GM10847 (cell line): Measurements from ENCODE around the gene PUM2.

Source experiments
- POLR2A ChIP-seq: IDR thresholded peaks from 2 replicates; pipeline ENCODE4 v1.6.1; 2011; ENCODE audit not compliant: insufficient read length; ENCODE audit errors: extremely low read depth

PUM2 gene

DNA sequence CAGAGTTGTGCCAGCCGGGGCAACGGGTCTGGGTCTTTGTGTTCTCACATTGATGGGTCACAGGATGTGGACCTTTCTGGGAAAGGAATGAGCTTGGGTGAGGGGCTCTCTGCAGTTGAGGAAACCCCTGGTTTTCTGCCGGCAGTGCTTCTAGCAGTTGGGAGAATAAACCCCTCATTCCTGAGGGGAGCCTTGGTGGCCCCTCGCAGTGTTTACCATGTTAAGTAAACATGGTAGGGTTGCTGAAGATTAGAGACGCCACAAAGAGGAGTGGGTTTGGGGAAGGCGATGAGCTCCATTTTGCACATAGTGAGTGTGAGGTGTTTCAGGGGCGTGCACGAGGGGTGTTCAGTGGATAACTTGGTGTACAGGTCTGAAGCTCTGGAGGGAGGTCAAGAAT is 27.7 kb upstream of the PUM2 start:
- TF ChIP-seq POLR2A, result no peak

DNA sequence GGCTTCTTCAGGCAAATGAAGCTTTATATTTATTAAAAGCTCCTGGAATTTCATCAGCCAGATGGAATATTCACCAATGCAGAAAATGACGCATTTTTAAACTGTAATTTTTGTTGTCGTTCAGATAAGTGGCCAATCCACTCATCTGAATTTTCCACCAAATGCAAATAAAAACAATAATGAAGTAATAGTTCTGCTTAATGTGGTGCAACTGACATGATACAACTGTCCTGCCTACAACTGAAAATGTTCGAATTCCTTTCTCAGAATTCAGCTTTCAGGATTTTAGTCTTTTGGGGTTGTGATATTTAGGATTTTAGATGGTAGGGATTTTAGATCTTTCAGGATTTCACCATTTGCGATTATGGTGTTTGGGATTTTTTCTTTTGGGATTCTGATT is 27.1 kb upstream of the PUM2 start:
- TF ChIP-seq POLR2A, result no peak

DNA sequence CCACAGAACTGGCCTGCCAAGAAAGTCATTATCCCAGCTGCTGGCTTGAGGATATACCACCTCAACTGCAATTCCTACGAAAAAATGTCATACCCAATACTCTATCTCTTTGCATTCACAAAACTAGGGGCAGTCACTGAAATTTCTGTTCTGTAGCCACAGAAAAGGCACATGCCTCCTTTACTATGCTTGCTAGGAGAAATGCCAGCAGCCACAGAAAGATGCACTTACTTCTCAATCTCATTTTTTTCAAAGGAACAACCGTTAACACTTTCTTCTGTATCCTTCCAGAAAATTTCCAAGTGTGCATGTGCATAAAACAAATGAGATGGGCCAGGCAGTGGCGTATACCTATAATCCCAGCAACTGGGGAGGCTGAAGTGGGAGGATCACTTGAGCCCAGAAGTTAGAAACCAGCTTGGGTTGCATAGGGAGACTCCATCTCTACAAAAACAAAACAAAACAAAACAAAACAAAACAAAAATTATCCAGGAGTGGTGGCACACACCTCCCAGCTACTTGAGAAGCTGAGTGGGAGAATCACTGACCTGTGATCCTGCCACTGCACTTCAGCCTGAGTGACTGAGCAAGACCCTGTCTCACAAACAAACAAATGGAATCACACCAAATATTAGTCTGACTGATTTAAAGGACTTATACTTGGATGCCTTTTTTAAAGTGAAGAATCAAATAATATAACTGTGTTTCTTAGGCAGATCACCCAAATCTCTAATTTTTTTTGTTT is 22.4 kb upstream of the PUM2 start:
- no peak for TF ChIP-seq POLR2A

DNA sequence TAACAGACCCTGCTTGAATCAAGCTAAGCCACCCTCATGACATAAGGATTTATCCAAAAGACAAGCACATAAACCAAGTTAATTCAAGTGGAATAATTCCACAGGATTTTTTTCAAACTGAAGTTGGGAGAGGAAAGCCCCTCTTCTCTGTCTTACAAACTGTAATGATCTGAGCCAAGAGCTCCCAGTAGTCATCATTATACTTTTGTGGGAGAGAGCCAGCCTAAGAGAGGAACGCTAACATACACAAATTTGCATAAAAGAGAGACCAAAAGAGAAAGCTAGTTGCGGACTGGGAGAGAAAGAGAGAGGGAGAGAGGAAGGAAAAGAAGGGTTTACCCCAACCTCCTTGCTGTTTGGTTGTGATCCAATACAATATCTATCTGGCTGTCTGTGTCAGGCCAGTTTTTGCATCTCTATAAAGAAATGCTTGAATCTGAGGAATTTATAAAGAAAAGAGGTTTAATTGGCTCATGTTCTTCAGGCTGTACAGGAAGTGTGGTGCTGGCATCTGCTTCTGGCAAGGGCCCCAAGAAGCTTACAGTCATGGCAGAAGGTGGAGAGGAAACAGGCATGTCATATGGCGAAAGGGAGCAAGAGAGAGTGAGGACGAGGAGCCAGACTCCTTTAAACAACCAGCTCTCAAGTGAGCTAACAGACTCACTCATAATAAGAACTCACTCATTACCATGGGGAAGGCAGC is 20.8 kb upstream of the PUM2 start:
- no peak for TF ChIP-seq POLR2A

DNA sequence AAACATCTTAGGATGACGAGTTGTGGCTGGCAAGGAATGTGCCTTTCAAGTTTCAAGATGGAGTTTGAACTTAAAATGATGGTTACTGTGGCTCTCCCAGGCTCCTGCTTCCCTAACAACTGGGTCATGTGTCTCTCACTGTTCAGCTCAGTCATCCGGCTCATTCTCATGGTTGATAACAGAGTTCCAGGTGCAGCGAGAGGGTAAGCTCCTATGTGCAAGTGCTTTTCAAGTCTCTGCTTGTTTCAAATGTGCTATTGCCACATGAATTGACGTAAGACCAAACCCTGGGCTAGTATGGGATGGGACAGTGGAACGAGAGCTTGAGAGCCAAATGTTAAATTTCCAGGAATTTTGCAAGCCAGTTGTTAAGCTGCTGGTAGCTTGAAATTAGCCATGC is 19.5 kb upstream of the PUM2 start:
- TF ChIP-seq POLR2A, result no peak

DNA sequence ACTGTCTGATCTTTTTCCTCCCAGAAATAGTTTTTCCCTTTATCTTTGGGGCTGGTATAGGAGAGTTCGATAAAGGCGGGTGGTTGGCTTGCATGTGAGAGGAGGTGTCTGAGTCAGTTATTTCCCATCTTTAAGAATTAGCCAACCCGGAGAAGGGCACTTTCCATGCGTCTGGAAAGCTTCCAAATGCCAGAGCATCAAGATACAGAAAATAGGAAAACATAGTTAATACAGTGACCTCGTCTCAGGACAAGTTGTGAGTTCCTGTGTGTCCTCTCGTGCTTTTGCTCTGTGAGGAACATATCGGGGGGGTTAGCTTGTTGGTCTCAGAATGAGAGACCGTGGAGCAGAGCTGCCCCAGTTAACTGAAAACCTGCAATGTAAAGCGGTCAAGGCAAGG is 18.7 kb upstream of the PUM2 start:
- TF ChIP-seq POLR2A, result no peak

DNA sequence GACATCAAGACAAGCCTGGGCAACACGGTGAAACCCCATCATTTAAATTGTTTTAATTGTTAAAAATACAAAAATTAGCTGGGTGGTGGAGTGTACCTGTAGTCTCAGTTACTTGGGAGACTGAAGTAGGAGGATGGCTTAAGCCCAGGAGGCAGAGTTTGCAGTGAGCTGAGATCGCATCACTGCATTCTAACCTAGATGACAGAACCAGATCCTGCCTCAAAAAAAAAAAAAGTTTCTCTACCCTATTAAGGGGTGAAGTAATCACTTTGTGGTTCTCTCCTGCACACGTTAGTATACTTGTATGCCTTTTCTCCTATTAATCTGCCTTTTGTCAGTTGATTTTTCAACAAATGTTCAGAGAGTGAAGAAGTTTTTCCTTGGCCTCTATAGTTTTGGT is 18.1 kb upstream of the PUM2 start:
- TF ChIP-seq POLR2A, result no peak

DNA sequence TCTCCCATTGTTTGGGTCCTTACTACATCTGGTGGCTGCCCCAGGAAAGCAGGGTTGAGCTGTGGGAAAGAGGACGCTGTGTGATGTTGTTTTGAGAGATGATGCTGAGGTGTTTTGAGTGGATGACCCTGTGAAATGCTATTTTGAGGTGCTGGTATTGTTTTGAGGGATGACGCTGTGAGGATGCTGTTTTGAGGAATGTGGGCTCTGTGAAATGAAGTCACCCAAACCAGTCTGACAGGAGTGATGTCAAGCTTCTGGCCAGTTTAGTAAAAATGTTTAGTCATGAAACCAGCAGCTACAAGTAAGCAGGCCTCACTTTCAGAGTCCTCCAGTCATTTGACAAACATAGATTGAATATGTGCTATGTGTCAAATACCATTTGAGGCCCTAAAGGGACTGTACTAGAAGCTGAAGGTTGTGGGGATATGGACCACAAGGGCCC is 16.1 kb upstream of the PUM2 start:
- TF ChIP-seq POLR2A, result no peak

DNA sequence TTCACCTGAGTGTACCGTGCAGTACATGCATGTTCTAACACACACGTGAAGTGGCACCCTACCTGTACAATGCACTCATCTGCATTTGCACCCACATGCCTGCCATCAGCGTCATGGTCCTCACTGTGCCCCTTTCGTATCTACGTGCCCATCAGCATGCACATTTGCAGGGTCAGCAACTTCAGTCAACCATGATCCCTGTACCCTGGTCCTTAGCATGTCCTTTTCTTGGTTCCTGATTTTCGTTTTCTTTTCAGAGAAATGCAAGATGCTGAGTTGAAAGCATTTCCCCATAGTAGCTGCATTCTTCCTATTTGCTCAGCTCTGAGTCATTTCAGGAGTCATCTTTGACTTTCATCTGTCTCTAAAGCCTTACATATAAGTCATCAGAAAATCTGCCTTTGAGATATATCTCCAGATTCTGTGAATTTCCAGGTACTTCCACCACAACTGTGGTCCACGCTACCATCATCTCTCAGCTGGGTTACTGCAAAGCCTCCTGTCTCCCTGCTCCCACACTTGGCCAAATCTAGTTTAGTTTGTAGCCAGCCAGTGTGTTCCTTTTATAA is 14.7 kb upstream of the PUM2 start:
- no peak for TF ChIP-seq POLR2A

DNA sequence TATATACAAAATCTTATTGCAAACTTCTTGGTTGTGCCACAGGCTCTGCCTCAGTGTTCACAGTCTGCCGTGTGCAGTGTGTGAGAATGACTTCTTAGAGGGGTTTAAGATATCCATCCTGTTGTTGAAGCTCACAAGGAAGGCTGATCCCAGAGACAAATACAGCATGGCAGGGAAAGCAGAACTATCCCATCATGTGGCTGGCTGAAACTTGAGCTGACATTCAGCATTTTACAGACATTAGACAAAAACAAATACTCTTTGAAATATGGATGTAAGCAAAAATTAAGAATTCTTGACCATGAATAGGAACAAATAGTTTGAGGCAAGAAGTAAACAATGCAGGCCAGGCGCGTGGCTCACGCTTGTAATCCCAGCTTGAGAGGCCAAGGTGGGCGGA is 12.9 kb upstream of the PUM2 start:
- TF ChIP-seq POLR2A, result no peak

DNA sequence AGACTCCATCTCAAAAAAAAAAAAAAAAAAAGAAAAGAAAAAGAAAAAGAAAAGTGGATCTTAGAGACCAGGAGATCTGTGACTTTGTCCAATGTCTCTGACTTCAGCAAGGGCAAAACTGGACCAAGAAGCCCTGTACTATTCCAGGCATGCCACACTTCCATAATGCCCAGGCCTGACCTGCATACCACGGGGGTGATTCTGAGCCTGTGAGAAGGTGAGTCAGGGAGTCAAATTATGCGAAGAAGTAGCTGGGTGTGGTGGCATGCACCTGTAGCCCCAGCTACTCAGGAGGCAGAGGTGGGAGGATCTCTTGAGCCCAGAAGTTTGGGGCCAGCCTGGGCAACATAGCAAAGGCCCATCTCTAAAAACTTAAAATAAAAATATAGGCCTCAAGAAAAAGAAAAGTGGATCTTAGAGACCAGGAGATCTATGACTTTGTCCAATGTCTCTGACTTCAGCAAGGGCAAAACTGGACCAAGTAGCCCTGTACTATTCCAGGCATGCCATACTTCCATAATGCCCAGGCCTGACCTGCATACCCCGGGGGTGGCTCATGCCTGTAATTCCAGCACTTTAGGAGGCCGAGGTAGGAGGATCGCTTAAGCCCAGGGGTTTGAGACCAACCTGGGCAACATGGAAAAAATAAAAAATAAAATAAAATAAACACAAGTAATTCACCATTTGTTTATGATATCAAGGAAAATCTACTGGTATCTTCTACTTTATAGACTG is 12.2 kb upstream of the PUM2 start:
- no peak for TF ChIP-seq POLR2A

DNA sequence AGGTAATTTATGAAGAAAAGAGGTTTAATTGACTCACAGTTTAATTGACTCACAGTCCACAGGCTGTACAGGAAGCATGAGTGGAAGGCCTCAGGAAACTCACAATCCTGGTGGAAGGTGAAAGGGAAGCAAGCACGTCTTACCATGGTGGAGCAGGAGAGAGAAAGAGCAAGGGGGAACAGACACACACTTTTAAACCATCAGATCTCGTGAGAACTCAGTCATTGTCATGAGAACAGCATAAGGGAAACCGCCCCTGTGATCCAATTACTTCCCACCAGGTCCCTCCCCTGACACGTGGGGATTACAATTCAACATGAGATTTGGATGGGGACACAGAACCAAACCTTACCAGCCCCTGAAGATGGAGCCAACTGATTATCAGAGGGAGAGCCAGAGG is 11.2 kb upstream of the PUM2 start:
- no peak for TF ChIP-seq POLR2A

DNA sequence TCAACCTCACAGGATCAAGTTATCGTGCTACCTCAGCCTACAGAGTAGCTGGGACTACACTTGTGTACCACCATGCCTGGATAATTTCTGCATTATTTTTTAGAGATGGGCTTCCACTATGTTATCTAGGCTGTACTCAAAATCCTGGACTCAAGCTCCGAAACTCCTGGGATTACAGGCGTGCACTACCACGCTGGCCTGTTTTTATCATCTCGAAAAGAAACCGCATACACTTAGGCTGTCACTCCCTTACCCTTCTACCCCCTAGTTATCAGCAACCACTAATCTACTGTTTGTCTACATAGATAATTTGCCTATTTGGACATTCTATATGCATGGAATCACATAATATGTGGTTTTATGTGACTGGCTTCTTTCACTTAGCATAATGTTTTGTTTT is 8.5 kb upstream of the PUM2 start:
- no peak for TF ChIP-seq POLR2A

DNA sequence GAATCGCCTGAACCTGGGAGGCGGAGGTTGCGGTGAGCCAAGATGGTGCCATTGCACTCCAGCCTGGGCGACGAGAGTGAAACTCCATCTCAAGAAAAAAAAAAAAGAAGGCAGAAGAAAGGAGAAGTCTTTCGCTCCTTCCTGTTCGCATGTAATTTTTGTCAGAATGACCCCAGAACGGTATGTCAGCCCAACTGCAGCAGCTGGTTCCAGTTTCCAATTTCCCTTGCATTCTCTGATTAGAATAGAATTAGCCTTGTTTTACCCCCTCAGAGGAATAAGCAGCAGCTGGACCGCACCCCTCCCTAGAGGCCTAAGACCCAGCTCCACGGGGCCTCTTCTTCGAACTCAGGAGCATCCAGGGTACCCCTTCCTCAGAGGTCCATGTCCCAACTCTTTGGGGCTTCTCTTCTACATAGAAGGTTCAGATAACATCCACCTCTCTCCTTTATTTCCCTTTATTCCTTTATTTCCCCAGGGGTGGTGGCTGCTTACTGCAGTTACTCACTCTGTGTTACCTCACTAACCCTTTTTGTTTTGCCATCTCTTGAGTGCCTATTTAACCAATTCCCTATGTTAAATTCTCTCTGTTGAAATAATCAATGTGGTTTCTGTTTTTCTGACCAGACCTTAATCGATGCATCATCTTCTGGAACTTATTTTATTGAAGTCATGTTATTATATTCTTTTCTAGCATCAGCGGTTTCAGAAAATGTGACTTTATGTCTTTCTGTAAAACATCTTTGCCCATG is 7.2 kb upstream of the PUM2 start:
- TF ChIP-seq POLR2A, result no peak

DNA sequence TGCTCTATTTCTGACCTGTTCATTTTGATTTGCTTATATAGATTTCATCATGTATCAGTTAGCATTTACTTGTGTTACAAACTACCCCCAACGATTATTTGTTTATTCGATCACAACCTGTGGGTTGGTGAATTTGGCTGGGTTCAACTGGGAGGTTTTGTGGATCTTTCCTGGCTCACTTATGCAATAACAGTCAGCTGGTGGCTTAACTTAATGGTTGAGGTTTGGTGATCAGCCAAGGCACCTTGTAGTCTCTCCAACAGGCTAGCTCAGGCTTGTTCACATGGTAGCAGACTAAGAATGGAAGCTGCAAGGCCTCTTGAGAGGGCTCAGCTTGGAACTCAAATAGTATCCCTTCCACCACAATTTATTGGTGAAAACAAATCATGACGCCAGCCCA is 5.4 kb upstream of the PUM2 start:
- no peak for TF ChIP-seq POLR2A

DNA sequence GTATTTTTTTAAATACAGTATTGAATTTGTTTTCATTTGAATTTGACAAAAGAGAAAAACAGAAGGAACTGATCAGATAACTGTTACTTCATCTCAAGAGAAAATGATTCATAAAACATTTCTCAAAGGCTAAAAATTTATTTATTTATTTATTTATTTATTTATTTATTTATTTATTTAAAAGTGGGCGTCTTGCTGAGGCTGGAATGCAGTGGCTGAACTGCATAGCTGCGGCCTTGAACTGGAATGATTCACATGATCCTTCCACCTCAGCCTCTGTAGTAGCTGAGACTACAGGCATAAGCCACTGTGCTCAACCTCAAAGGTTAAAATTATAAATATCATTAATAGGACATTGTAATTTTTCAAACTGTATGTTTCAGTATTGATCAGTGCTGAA is 4.5 kb upstream of the PUM2 start:
- no peak for TF ChIP-seq POLR2A
